KG1 (cell line): ENCODE results near the gene C10orf67.

Experiments used
- DNase-seq: peaks from one replicate; lab custom pipeline; 2025; lab: John Stamatoyannopoulos, UW

C10orf67 gene

GRCh38 chr10:23195846-23196600 lies 148.6 kb downstream of the C10orf67 start:
- DNase-seq = no peak

GRCh38 chr10:23194966-23195845 lies 149.4 kb downstream of the C10orf67 start:
- no peak for DNase-seq

- no peak for DNase-seq
Observed at GRCh38 chr10:23194471-23194965, 150.1 kb downstream of the C10orf67 start.

GRCh38 chr10:23193435-23194074 lies 151.0 kb downstream of the C10orf67 start:
- no peak for DNase-seq

GRCh38 chr10:23192712-23193434 lies 151.7 kb downstream of the C10orf67 start:
- DNase-seq = no peak

- no peak for DNase-seq
Observed at GRCh38 chr10:23191764-23192711, 152.6 kb downstream of the C10orf67 start, which contains the start of gene PTF1A. Gene PTF1A, plus strand, starts transcription at chr10:23192312. Its CDS starts 219 bp downstream, at chr10:23192531.

GRCh38 chr10:23190872-23191763 lies 153.5 kb downstream of the C10orf67 start:
- no peak for DNase-seq

- no peak for DNase-seq
Observed at GRCh38 chr10:23189024-23189423, 155.6 kb downstream of the C10orf67 start.

GRCh38 chr10:23187155-23187554 lies 157.4 kb downstream of the C10orf67 start:
- no peak for DNase-seq

GRCh38 chr10:23186697-23187096 lies 157.9 kb downstream of the C10orf67 start:
- no peak for DNase-seq

- DNase-seq = no peak
Observed at GRCh38 chr10:23186178-23186577, 158.4 kb downstream of the C10orf67 start.

GRCh38 chr10:23174977-23175512 lies 169.6 kb downstream of the C10orf67 start:
- DNase-seq = no peak

GRCh38 chr10:23174074-23174976 lies 170.3 kb downstream of the C10orf67 start:
- DNase-seq = no peak

- no peak for DNase-seq
Observed at GRCh38 chr10:23173214-23174073, 171.2 kb downstream of the C10orf67 start.

- DNase-seq = no peak
Observed at GRCh38 chr10:23172429-23173213, 172.0 kb downstream of the C10orf67 start.

GRCh38 chr10:23171232-23171876 lies 173.2 kb downstream of the C10orf67 start:
- DNase-seq = no peak
